Lower lobe of right lung (tissue), 2 donors: ENCODE measurements around the gene FOXG1. TPM values are rescaled to one million over a fixed set of nuclear protein-coding genes. Genes with fewer than 3 reads are reported as not detected.

Source experiments
- ATAC-seq, 2 donors: fragments of 200-7000 bp; cut with Tn5 transposase; one replicate each; pipeline ENCODE4 v1.9.1; 2020 to 2022; ENCODE audit warnings: mild to moderate bottlenecking in 2 of 2, moderate library complexity in 2 of 2
- DNase-seq: peaks from one replicate; pipeline ENCODE4 v3.0.0-alpha.2; 2020
- H3K27ac ChIP-seq: fragments of 200-600 bp; one replicate; pipeline ENCODE4 v1.8.0; 2022
- H3K27me3 ChIP-seq: fragments of 200-600 bp; one replicate; pipeline ENCODE4 v1.8.0; 2022; ENCODE audit warnings: low read depth
- H3K36me3 ChIP-seq: fragments of 200-600 bp; one replicate; pipeline ENCODE4 v1.8.0; 2022; ENCODE audit warnings: mild to moderate bottlenecking
- H3K4me1 ChIP-seq: fragments of 200-600 bp; one replicate; pipeline ENCODE4 v1.8.0; 2022
- H3K4me3 ChIP-seq: fragments of 200-600 bp; one replicate; pipeline ENCODE4 v1.8.0; 2022; ENCODE audit warnings: mild to moderate bottlenecking
- H3K9me3 ChIP-seq: fragments of 200-600 bp; one replicate; pipeline ENCODE4 v1.8.0; 2022
- CTCF ChIP-seq: fragments of 200-600 bp; IDR thresholded peaks from one replicate; pipeline ENCODE4 v1.8.0; 2022; ENCODE audit warnings: antibody characterized with exemption, mild to moderate bottlenecking
- intact Hi-C: fragments of 100-400 bp; cut with DNase I; formaldehyde crosslinking; loops from one replicate; pipeline ENCODE4 v1.11.0; 2022
- total RNA-seq: library from RNA; stranded (reverse); fragmentation: NEBNext Ultra II Directional; extraction: Animal tissue kit (Norgen Biotek cat#: 25700); gene quantifications from one replicate; pipeline ENCODE4 v1.2.1, GENCODE V29; 2021
- donor health status: DM: no; HTN: yes; CAD: no; lungs with severe emphysema.

Gene FOXG1
- total RNA-seq, 1 donor from 2014 or later: not detected

- no peak overlapping the region for H3K27ac ChIP-seq
- ATAC-seq (no peak), DNase-seq (no peak)
- H3K36me3 ChIP-seq: no peaks in the 10 kb centered on the region
- no peaks in the 10 kb centered on the region for H3K27me3 ChIP-seq
- intact Hi-C loops: no loop called here
- TF ChIP-seq CTCF: no peak
- H3K9me3 ChIP-seq: no peaks in the 10 kb centered on the region
- H3K4me3 ChIP-seq: no peak overlapping the region
- no peaks in the 10 kb centered on the region for H3K4me1 ChIP-seq
Measured at GRCh38 chr14:28807518-28807917, 40.9 kb downstream of the FOXG1 start.

GRCh38 chr14:28813810-28814209 is 47.2 kb downstream of the FOXG1 start:
- H3K4me3 ChIP-seq: no peak overlapping the region
- no peaks in the 10 kb centered on the region for H3K4me1 ChIP-seq
- no peaks in the 10 kb centered on the region for H3K36me3 ChIP-seq
- DNase-seq (no peak), ATAC-seq (no peak)
- TF ChIP-seq CTCF: no peak
- intact Hi-C loops: no loop called here
- H3K9me3 ChIP-seq: no peaks in the 10 kb centered on the region
- no peak overlapping the region for H3K27ac ChIP-seq
- H3K27me3 ChIP-seq: no peaks in the 10 kb centered on the region
